SK-N-SH treated with all-trans-retinoic acid at 6 μM for 48 hours (cell line): ENCODE data around the gene PRR35.

Experiments used
- ARNTL ChIP-seq: fragments of 450-650 bp; formaldehyde crosslinking; IDR thresholded peaks from 2 replicates; pipeline ENCODE4 v1.5.0; 2020; ENCODE audit warnings: low read depth, mild to moderate bottlenecking, moderate library complexity, borderline replicate concordance
- ESRRG ChIP-seq: fragments of 250-450 bp; sonication (Bioruptor Pico); IDR thresholded peaks from 2 replicates; pipeline ENCODE4 v1.6.1; 2021; ENCODE audit warnings: mild to moderate bottlenecking
- GLIS3 ChIP-seq: fragments of 250-450 bp; sonication (Bioruptor Pico); IDR thresholded peaks from 2 replicates; pipeline ENCODE4 v1.5.0; 2020; ENCODE audit warnings: mild to moderate bottlenecking, moderate library complexity
- PATZ1 ChIP-seq: fragments of 250-450 bp; sonication (Bioruptor Pico); IDR thresholded peaks from 2 replicates; pipeline ENCODE4 v1.8.0; 2020; ENCODE audit warnings: mild to moderate bottlenecking, moderate library complexity, borderline replicate concordance
- SNAI2 ChIP-seq: fragments of 250-450 bp; sonication (Bioruptor Pico); IDR thresholded peaks from 2 replicates; pipeline ENCODE4 v1.5.0; 2020; ENCODE audit warnings: mild to moderate bottlenecking, moderate library complexity
- TCF4 ChIP-seq: fragments of 250-450 bp; sonication (Bioruptor Pico); IDR thresholded peaks from 2 replicates; pipeline ENCODE4 v1.8.0; 2021; ENCODE audit warnings: mild to moderate bottlenecking, moderate library complexity, borderline replicate concordance
- ZFP30 ChIP-seq: fragments of 450-650 bp; formaldehyde crosslinking; IDR thresholded peaks from 2 replicates; pipeline ENCODE4 v1.5.0; 2022; ENCODE audit warnings: mild to moderate bottlenecking, moderate library complexity
- TF ChIP-seq, protein P1 (sequence below): fragments of 250-450 bp; sonication (Bioruptor Pico); IDR thresholded peaks from 2 replicates; pipeline ENCODE4 v1.5.1; 2021; ENCODE audit warnings: mild to moderate bottlenecking, moderate library complexity

GRCh38 chr16:515175-515938 lies 44.8 kb upstream of the PRR35 start:
- TF ChIP-seq TCF4 = no peak
- TF ChIP-seq, protein P1, sequence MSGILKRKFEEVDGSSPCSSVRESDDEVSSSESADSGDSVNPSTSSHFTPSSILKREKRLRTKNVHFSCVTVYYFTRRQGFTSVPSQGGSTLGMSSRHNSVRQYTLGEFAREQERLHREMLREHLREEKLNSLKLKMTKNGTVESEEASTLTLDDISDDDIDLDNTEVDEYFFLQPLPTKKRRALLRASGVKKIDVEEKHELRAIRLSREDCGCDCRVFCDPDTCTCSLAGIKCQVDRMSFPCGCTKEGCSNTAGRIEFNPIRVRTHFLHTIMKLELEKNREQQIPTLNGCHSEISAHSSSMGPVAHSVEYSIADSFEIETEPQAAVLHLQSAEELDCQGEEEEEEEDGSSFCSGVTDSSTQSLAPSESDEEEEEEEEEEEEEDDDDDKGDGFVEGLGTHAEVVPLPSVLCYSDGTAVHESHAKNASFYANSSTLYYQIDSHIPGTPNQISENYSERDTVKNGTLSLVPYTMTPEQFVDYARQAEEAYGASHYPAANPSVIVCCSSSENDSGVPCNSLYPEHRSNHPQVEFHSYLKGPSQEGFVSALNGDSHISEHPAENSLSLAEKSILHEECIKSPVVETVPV = no peak
- TF ChIP-seq ARNTL (CRISPR knock-in tag) = no peak
- TF ChIP-seq SNAI2 = no peak
- no peak for TF ChIP-seq PATZ1
- TF ChIP-seq ZFP30 (CRISPR knock-in tag) = no peak
- no peak for TF ChIP-seq ESRRG (CRISPR knock-in tag)
- TF ChIP-seq GLIS3 (CRISPR knock-in tag) = no peak
